Measurements from ENCODE around the gene FGFR2. TPM values are rescaled to one million over a fixed set of nuclear protein-coding genes. Genes with fewer than 3 reads are reported as not detected.

FGFR2 gene
- polyA plus RNA-seq, 1 of the 3 experiments (the other 2 are of a cell fraction), result 0.02 TPM

GRCh38 chr10:121438333-121438732, 159.9 kb downstream of the FGFR2 start:
- no peak overlapping the region for H3K4me2 ChIP-seq
- no peak overlapping the region for H3K4me3 ChIP-seq (ENCODE audit: low read depth in 2 of 2, low read length in 1 of 2)
- TF ChIP-seq FOXM1 (IDR thresholded peaks at IDR 0.05; ENCODE audit: low read depth), result no peak
- no peak for TF ChIP-seq IRF3 (IDR thresholded peaks at IDR 0.05; ENCODE audit: low read depth, low read length)
- TF ChIP-seq MEF2A (IDR thresholded peaks at IDR 0.05; ENCODE audit: borderline replicate concordance, low read depth), result no peak
- TF ChIP-seq GABPA (IDR thresholded peaks at IDR 0.05; ENCODE audit: low read depth), result no peak
- TF ChIP-seq CTCF (IDR thresholded peaks at IDR 0.05), result no peak
- no peak for TF ChIP-seq JUND (IDR thresholded peaks at IDR 0.05)
- no peak for TF ChIP-seq RFX5 (IDR thresholded peaks at IDR 0.05; ENCODE audit: low read length)
- no peak for TF ChIP-seq PBX3 (IDR thresholded peaks at IDR 0.05)
- TF ChIP-seq CHD2 (IDR thresholded peaks at IDR 0.05; ENCODE audit: low read length, partially characterized antibody), result no peak
- TF ChIP-seq RAD21 (IDR thresholded peaks at IDR 0.05; ENCODE audit: low read length), result no peak
- no peak for TF ChIP-seq USF1 (IDR thresholded peaks at IDR 0.05; ENCODE audit: borderline replicate concordance, low read depth)
- TF ChIP-seq RXRA (IDR thresholded peaks at IDR 0.05; ENCODE audit: borderline replicate concordance, low read depth), result no peak
- TF ChIP-seq NRF1 (IDR thresholded peaks at IDR 0.05; ENCODE audit: low read depth, low read length), result no peak
- TF ChIP-seq FOSL2 (IDR thresholded peaks at IDR 0.05; ENCODE audit: borderline replicate concordance, low read depth), result no peak
- TF ChIP-seq ZBTB33 (IDR thresholded peaks at IDR 0.05; ENCODE audit: borderline replicate concordance, low read depth), result no peak
- 43% methylated on average over 2 of the region's 2 CpGs for WGBS (ENCODE audit: low lambda C conversion rate)
- no peaks in the 10 kb centered on the region for H4K20me1 ChIP-seq (ENCODE audit: insufficient read depth)
- DNase-seq, result no peak
- no peaks in the 10 kb centered on the region for H3K9me2 ChIP-seq
- H3K36me3 ChIP-seq (replicated peaks in 1 of 2; ENCODE audit: control insufficient read depth in 1 of 2, insufficient read depth in 2 of 2, low read length in 1 of 2), result no peaks in the 10 kb centered on the region
- POLR2A ChIA-PET, result no interaction called here
- no peak overlapping the region for H3K9ac ChIP-seq
- no peaks in the 10 kb centered on the region for H3K27me3 ChIP-seq (ENCODE audit: insufficient read depth)
- no peaks in the 10 kb centered on the region for H3K9me3 ChIP-seq
- no peak overlapping the region for H2AFZ ChIP-seq (ENCODE audit: low read depth)
- no peaks in the 10 kb centered on the region for H3F3A ChIP-seq (replicated peaks; ENCODE audit: insufficient read depth)
- CTCF ChIA-PET, result interaction anchor here (1.2 to 1.7 kb wide), 2 partner anchors 9 to 171 kb away, joined by 3 to 5 read pairs; no protein-coding TSS in a partner anchor
- H3K4me1 ChIP-seq (ENCODE audit: control insufficient read depth in 1 of 2, insufficient read depth in 2 of 2, low read depth in 1 of 2, low read length in 1 of 2), result peaks cover 0 to 6% of the 10 kb centered on the region in 2 experiments; a peak in 1 of 4 replicates
- no peak overlapping the region for H3K27ac ChIP-seq (ENCODE audit: low read depth in 2 of 2, low read length in 1 of 2)
- no peaks in the 10 kb centered on the region for H3K79me2 ChIP-seq (ENCODE audit: insufficient read depth)

Data from SK-N-SH (cell line).